GM15510 (cell line): ENCODE data around the gene ZNF438.

ENCODE experiments used
- POLR2A ChIP-seq: IDR thresholded peaks from 3 replicates; pipeline ENCODE4 v1.6.1; 2011; ENCODE audit warnings: borderline replicate concordance; ENCODE audit not compliant: insufficient read length; ENCODE audit errors: extremely low read depth

ZNF438 gene

GRCh38 chr10:30849231-30850035, 182.2 kb downstream of the ZNF438 start:
- no peak for TF ChIP-seq POLR2A

GRCh38 chr10:30848396-30849032, 183.2 kb downstream of the ZNF438 start:
- no peak for TF ChIP-seq POLR2A

GRCh38 chr10:30847642-30848041, 184.0 kb downstream of the ZNF438 start:
- TF ChIP-seq POLR2A, result no peak

- TF ChIP-seq POLR2A, result no peak
Measured at GRCh38 chr10:30847199-30847598, 184.5 kb downstream of the ZNF438 start.

GRCh38 chr10:30846710-30847109, 185.0 kb downstream of the ZNF438 start:
- no peak for TF ChIP-seq POLR2A

GRCh38 chr10:30842894-30843293, 188.8 kb downstream of the ZNF438 start:
- TF ChIP-seq POLR2A, result no peak

GRCh38 chr10:30842185-30842584, 189.5 kb downstream of the ZNF438 start:
- TF ChIP-seq POLR2A, result no peak

GRCh38 chr10:30840395-30841050, 191.1 kb downstream of the ZNF438 start:
- TF ChIP-seq POLR2A, result no peak

GRCh38 chr10:30839652-30840051, 192.0 kb downstream of the ZNF438 start:
- TF ChIP-seq POLR2A, result no peak

GRCh38 chr10:30836406-30836805, 195.3 kb downstream of the ZNF438 start:
- no peak for TF ChIP-seq POLR2A

GRCh38 chr10:30835146-30835545, 196.5 kb downstream of the ZNF438 start:
- TF ChIP-seq POLR2A, result no peak

GRCh38 chr10:30834651-30835050, 197.0 kb downstream of the ZNF438 start:
- no peak for TF ChIP-seq POLR2A

- TF ChIP-seq POLR2A, result no peak
Measured at GRCh38 chr10:30834153-30834552, 197.5 kb downstream of the ZNF438 start.

- TF ChIP-seq POLR2A, result no peak
Measured at GRCh38 chr10:30833628-30833970, 198.1 kb downstream of the ZNF438 start.

GRCh38 chr10:30832749-30833627, 198.7 kb downstream of the ZNF438 start:
- TF ChIP-seq POLR2A, result no peak
